Adrenal gland (tissue), 12 donors: ENCODE measurements around the gene FMN2. TPM values are rescaled to one million over a fixed set of nuclear protein-coding genes. Genes with fewer than 3 reads are reported as not detected.

ENCODE experiments used
- DNase-seq, 7 donors: peaks; one replicate each; pipeline ENCODE4 v3.0.0-alpha.2; 2019 to 2020
- H3K27ac ChIP-seq, 5 donors: fragments of 200-600 bp; sonication (generic) in 4 of 5; 1 replicate in 3 of 5; 2 replicates in 2 of 5; pipeline versions ENCODE4 v1.5.1 to v1.8.0; 2016 to 2020; ENCODE audit warnings: mild to moderate bottlenecking in 1 of 5
- H3K27me3 ChIP-seq: fragments of 200-600 bp; 2 replicates; pipeline ENCODE4 v1.8.0; 2021
- H3K36me3 ChIP-seq, 2 donors: fragments of 200-600 bp; replicated peaks in 1 of 2; 1 replicate in 1 of 2; 2 replicates in 1 of 2; pipeline versions ENCODE4 v1.5.1 to v1.8.0; 2018 to 2022
- H3K4me1 ChIP-seq, 2 donors: fragments of 200-600 bp; replicated peaks in 1 of 2; 1 replicate in 1 of 2; 2 replicates in 1 of 2; pipeline versions ENCODE4 v1.5.1 to v1.8.0; 2018 to 2021
- H3K4me3 ChIP-seq, 4 donors: fragments of 200-600 bp; sonication (generic) in 3 of 4; one replicate each; pipeline ENCODE4 v1.5.1; 2016 to 2018
- H3K9me3 ChIP-seq, 3 donors: fragments of 200-600 bp; sonication (generic) in 1 of 3; replicated peaks in 1 of 3; 1 replicate in 2 of 3; 2 replicates in 1 of 3; pipeline versions ENCODE4 v1.5.1 to v1.8.0; 2016 to 2021
- CTCF ChIP-seq, 6 experiments: fragments of 450-650 bp in 4 of 6; fragments of 200-600 bp in 2 of 6; sonication (generic) in 1 of 6; IDR thresholded peaks; 1 replicate in 5 of 6; 2 replicates in 1 of 6; pipeline versions ENCODE4 v1.5.1 to v1.8.0; 2016 to 2021; ENCODE audit warnings: antibody characterized with exemption in 6 of 6, mild to moderate bottlenecking in 2 of 6, moderate library complexity in 1 of 6
- POLR2A ChIP-seq, 2 donors: fragments of 450-650 bp; IDR thresholded peaks; one replicate each; pipeline ENCODE4 v1.6.1; 2017; ENCODE audit warnings: antibody characterized with exemption in 2 of 2, mild to moderate bottlenecking in 2 of 2, moderate library complexity in 1 of 2
- whole genome bisulfite sequencing, 4 donors: extraction: QIAGEN DNeasy Blood & Tissue Kit in 2 of 4; methylation state at CpG; one replicate each; pipeline versions ENCODE4 v1.1.5 to v1.1.7; 2013 to 2017; 5-methylcytosine and 5-hydroxymethylcytosine counted together
- intact Hi-C, 2 donors: fragments of 100-400 bp; cut with DNase I; formaldehyde crosslinking; loops; one replicate each; pipeline versions ENCODE4 v1.14.1 to v1.15.0; 2022 to 2023
- polyA plus RNA-seq, 3 donors: library from polyadenylated mRNA; stranded (reverse); fragments of 200-250 nt in 2 of 3; fragments of 350-450 nt in 1 of 3; fragmentation: Illumina TruSeq in 1 of 3; extraction: RNeasy Lipid Tissue Mini Kit (QIAGEN cat#74804) in 1 of 3; gene quantifications; one replicate each; pipeline ENCODE4 v1.2.3, GENCODE V29; 2013 to 2014
- total RNA-seq, 9 donors: library from RNA; depleted of rRNA in 4 of 9; stranded (reverse); fragments of >200 nt in 4 of 9; fragments of 120-200 nt in 1 of 9; fragmentation: NEBNext Ultra II Directional in 1 of 9; extraction: Animal tissue kit (Norgen Biotek cat#: 25700) in 1 of 9; gene quantifications; one replicate each; pipeline versions ENCODE4 v1.1.0 to v1.2.4, GENCODE V29; 2013 to 2023
- donor health status: healthy with polysubstance abuse.
- donor health status: Bipolar disorder and iron deficiency.
- donor health status: DM: yes; HTN: yes; CAD: no.
- donor health status: DM: no; HTN: no; CAD: no.
- donor health status: DM: no; HTN: no; CAD: no.
- donor health status: DM: yes; HTN: yes; CAD: no.

FMN2 gene
- total and polyA plus RNA-seq, 12 donors, result 0.69 to 9.8 (median 3.1) TPM

- no peak for DNase-seq
- H3K27me3 ChIP-seq, result no peaks in the 10 kb centered on the region
- H3K4me1 ChIP-seq, result peaks cover 13% of the 10 kb centered on the region in 2 donors
- H3K36me3 ChIP-seq, result no peaks in the 10 kb centered on the region
- H3K27ac ChIP-seq, result no peak overlapping the region
- no peak for TF ChIP-seq POLR2A (IDR thresholded peaks at IDR 0.05)
- TF ChIP-seq CTCF (IDR thresholded peaks at IDR 0.05), result no peak
- 74 to 95% (median 93%) methylated on average over 1 of the region's 1 CpG for WGBS, 4 donors
- no peak overlapping the region for H3K4me3 ChIP-seq
- no peaks in the 10 kb centered on the region for H3K9me3 ChIP-seq
- intact Hi-C loops, result no loop called here
Observed at GRCh38 chr1:240351690-240352089, 260.0 kb downstream of the FMN2 start.

GRCh38 chr1:240352769-240353168 is 261.1 kb downstream of the FMN2 start:
- Histone ChIP-seq H3K4me3 (no peak overlapping the region), H3K27me3 (no peaks in the 10 kb centered on the region), H3K36me3 (no peaks in the 10 kb centered on the region), H3K9me3 (no peaks in the 10 kb centered on the region), H3K4me1 (peaks cover 13% of the 10 kb centered on the region in 2 donors), H3K27ac (no peak overlapping the region)
- TF ChIP-seq CTCF (IDR thresholded peaks at IDR 0.05), result no peak
- TF ChIP-seq POLR2A (IDR thresholded peaks at IDR 0.05), result no peak
- intact Hi-C loops, result no loop called here
- DNase-seq, result no peak
- 68 to 70% (median 70%) methylated on average over 5 of the region's 5 CpGs for WGBS, 4 donors

- Histone ChIP-seq H3K36me3 (no peaks in the 10 kb centered on the region), H3K9me3 (no peaks in the 10 kb centered on the region), H3K4me1 (peaks cover 13% of the 10 kb centered on the region in 2 donors), H3K4me3 (no peak overlapping the region), H3K27ac (no peak overlapping the region), H3K27me3 (no peaks in the 10 kb centered on the region)
- 88 to 92% (median 89%) methylated on average over 1 of the region's 1 CpG for WGBS, 4 donors
- intact Hi-C loops, result no loop called here
- no peak for DNase-seq
- TF ChIP-seq CTCF (IDR thresholded peaks at IDR 0.05) (no peak), POLR2A (IDR thresholded peaks at IDR 0.05) (no peak)
Observed at GRCh38 chr1:240356568-240356967, 264.9 kb downstream of the FMN2 start.

- 86 to 88% (median 87%) methylated on average over 5 of the region's 5 CpGs for WGBS, 4 donors
- Histone ChIP-seq H3K4me3 (no peak overlapping the region), H3K4me1 (no peaks in the 10 kb centered on the region), H3K27me3 (no peaks in the 10 kb centered on the region), H3K36me3 (no peaks in the 10 kb centered on the region), H3K27ac (no peak overlapping the region), H3K9me3 (no peaks in the 10 kb centered on the region)
- no peak for TF ChIP-seq POLR2A (IDR thresholded peaks at IDR 0.05)
- TF ChIP-seq CTCF (IDR thresholded peaks at IDR 0.05), result no peak
- DNase-seq, result no peak
- intact Hi-C loops, result no loop called here
Observed at GRCh38 chr1:240362046-240362445, 270.4 kb downstream of the FMN2 start.
